ENCODE results near the gene FSTL4.
"Not testable (repeated sequence)": the region's sequence is repeated elsewhere in the genome, so short reads cannot be mapped to it uniquely, and the experiment has no call there.

FSTL4 gene

GRCh38 chr5:133564921-133565565 is 47.3 kb downstream of the FSTL4 start:
- no peak for TF ChIP-seq Cebpa-rat (IDR thresholded peaks at IDR 0.05)
- Histone ChIP-seq H3K27ac (no peak overlapping the region), H3K4me3 (no peak overlapping the region), H3K9ac (no peak overlapping the region), H3K9me3 (no peaks in the 10 kb centered on the region), H3K4me2 (no peak overlapping the region), H3K4me1 (no peaks in the 10 kb centered on the region), H3K36me3 (no peaks in the 10 kb centered on the region), H4K20me1 (0 out of 2 replicates have a peak, but pooled peaks cover 5% of the 10 kb centered on the region), H3K27me3 (no peaks in the 10 kb centered on the region)

GRCh38 chr5:133562554-133562953 is 49.8 kb downstream of the FSTL4 start:
- Histone ChIP-seq H3K4me3 (no peak overlapping the region), H3K27me3 (no peaks in the 10 kb centered on the region), H3K4me2 (no peak overlapping the region), H3K27ac (no peak overlapping the region), H3K9me3 (no peaks in the 10 kb centered on the region), H3K4me1 (no peaks in the 10 kb centered on the region), H4K20me1 (0 out of 2 replicates have a peak, but pooled peaks cover 5% of the 10 kb centered on the region), H3K36me3 (no peaks in the 10 kb centered on the region), H3K9ac (no peak overlapping the region)
- TF ChIP-seq Cebpa-rat (IDR thresholded peaks at IDR 0.05): no peak

DNA sequence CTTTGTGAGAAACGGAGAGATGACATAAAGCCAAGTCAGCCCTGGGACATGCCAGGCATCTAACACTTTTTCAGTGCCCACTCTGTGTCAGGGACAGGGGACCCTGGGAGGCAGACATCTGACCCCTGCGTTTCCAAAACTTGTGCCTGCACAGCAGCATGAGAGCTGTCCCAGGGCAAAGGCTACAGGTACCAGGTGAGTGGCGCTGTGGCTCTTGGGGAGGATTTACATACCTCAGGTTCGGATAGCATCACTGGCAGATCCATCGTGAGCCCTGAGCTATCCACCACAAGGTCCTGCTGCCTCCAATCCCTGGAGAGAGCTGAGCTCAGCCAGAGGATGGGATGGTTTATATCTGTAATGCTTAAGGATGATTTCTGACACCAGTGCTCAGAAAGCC is 52.4 kb downstream of the FSTL4 start:
- H3K27ac ChIP-seq: no peak overlapping the region
- H4K20me1 ChIP-seq: 0 out of 2 replicates have a peak, but pooled peaks cover 2% of the 10 kb centered on the region
- no peak overlapping the region for H3K4me3 ChIP-seq
- H3K36me3 ChIP-seq: no peaks in the 10 kb centered on the region
- no peak overlapping the region for H3K9ac ChIP-seq
- TF ChIP-seq Cebpa-rat (IDR thresholded peaks at IDR 0.05): no peak
- H3K27me3 ChIP-seq: no peaks in the 10 kb centered on the region
- no peaks in the 10 kb centered on the region for H3K9me3 ChIP-seq
- H3K4me1 ChIP-seq: no peaks in the 10 kb centered on the region
- H3K4me2 ChIP-seq: no peak overlapping the region

- H3K9ac ChIP-seq: no peak overlapping the region
- H3K36me3 ChIP-seq: no peaks in the 10 kb centered on the region
- H3K27ac ChIP-seq: no peak overlapping the region
- H3K4me3 ChIP-seq: no peak overlapping the region
- no peak overlapping the region for H3K4me2 ChIP-seq
- H3K9me3 ChIP-seq: no peaks in the 10 kb centered on the region
- no peaks in the 10 kb centered on the region for H3K27me3 ChIP-seq
- no peaks in the 10 kb centered on the region for H4K20me1 ChIP-seq
- no peaks in the 10 kb centered on the region for H3K4me1 ChIP-seq
- TF ChIP-seq Cebpa-rat (IDR thresholded peaks at IDR 0.05): no peak
Observed at GRCh38 chr5:133556551-133556950, 55.8 kb downstream of the FSTL4 start.

DNA sequence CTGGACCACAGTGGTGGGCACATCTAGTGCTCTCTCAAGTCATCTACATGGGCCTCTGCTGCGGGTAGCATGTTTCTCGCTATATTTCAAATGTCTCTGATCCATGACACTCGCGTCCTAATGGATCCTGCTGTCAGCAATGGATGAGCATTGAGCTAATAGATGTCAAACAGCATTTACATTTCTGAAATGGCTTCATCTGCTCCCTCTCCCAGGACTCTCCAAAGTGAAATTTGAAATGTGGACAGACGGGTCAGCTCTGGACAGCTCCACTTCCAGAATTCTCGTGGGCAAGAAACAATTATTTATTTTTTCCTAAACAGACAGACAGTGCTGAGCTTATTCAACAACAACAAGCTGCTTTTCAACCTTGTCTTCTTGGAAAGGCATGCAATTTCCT is 58.1 kb downstream of the FSTL4 start:
- Histone ChIP-seq H3K27me3 (no peaks in the 10 kb centered on the region), H4K20me1 (no peaks in the 10 kb centered on the region)
- TF ChIP-seq Cebpa-rat (IDR thresholded peaks at IDR 0.05): no peak

GRCh38 chr5:133552925-133553525 is 59.3 kb downstream of the FSTL4 start:
- H3K9me3 ChIP-seq: no peaks in the 10 kb centered on the region
- no peaks in the 10 kb centered on the region for H3K27me3 ChIP-seq
- H3K4me1 ChIP-seq: no peaks in the 10 kb centered on the region
- H3K27ac ChIP-seq: no peak overlapping the region
- no peak overlapping the region for H3K4me2 ChIP-seq
- H3K9ac ChIP-seq: no peak overlapping the region
- TF ChIP-seq Cebpa-rat (IDR thresholded peaks at IDR 0.05): no peak
- H3K4me3 ChIP-seq: no peak overlapping the region
- no peaks in the 10 kb centered on the region for H4K20me1 ChIP-seq
- no peaks in the 10 kb centered on the region for H3K36me3 ChIP-seq

More for the DNA sequence above, 58.1 kb downstream of the FSTL4 start:
- H3K36me3 ChIP-seq: no peaks in the 10 kb centered on the region
- H3K9me3 ChIP-seq: no peaks in the 10 kb centered on the region
- H3K4me1 ChIP-seq: no peaks in the 10 kb centered on the region
- H3K27ac ChIP-seq: no peak overlapping the region
- H3K9ac ChIP-seq: no peak overlapping the region
- no peak overlapping the region for H3K4me3 ChIP-seq
- H3K4me2 ChIP-seq: no peak overlapping the region

GRCh38 chr5:133546500-133546899 is 65.8 kb downstream of the FSTL4 start:
- Histone ChIP-seq H3K27ac (no peak overlapping the region), H3K27me3 (no peaks in the 10 kb centered on the region), H3K9me3 (no peaks in the 10 kb centered on the region), H4K20me1 (no peaks in the 10 kb centered on the region), H3K4me2 (no peak overlapping the region), H3K4me1 (no peaks in the 10 kb centered on the region), H3K9ac (no peak overlapping the region), H3K36me3 (no peaks in the 10 kb centered on the region), H3K4me3 (no peak overlapping the region)
- TF ChIP-seq Cebpa-rat (IDR thresholded peaks at IDR 0.05): no peak

- H3K27ac ChIP-seq: no peak overlapping the region
- H3K4me3 ChIP-seq: no peak overlapping the region
- no peaks in the 10 kb centered on the region for H4K20me1 ChIP-seq
- no peaks in the 10 kb centered on the region for H3K9me3 ChIP-seq
- no peaks in the 10 kb centered on the region for H3K27me3 ChIP-seq
- no peaks in the 10 kb centered on the region for H3K4me1 ChIP-seq
- no peak overlapping the region for H3K4me2 ChIP-seq
- H3K9ac ChIP-seq: no peak overlapping the region
- no peaks in the 10 kb centered on the region for H3K36me3 ChIP-seq
- TF ChIP-seq Cebpa-rat (IDR thresholded peaks at IDR 0.05): no peak
Observed at GRCh38 chr5:133544346-133544745, 68.0 kb downstream of the FSTL4 start.

- Histone ChIP-seq H3K9me3 (no peaks in the 10 kb centered on the region), H3K27ac (no peak overlapping the region), H3K9ac (no peak overlapping the region), H3K36me3 (no peaks in the 10 kb centered on the region), H4K20me1 (no peaks in the 10 kb centered on the region), H3K4me1 (no peaks in the 10 kb centered on the region), H3K4me3 (no peak overlapping the region), H3K4me2 (no peak overlapping the region), H3K27me3 (no peaks in the 10 kb centered on the region)
- TF ChIP-seq Cebpa-rat (IDR thresholded peaks at IDR 0.05): no peak
Observed at GRCh38 chr5:133539818-133540217, 72.5 kb downstream of the FSTL4 start.

DNA sequence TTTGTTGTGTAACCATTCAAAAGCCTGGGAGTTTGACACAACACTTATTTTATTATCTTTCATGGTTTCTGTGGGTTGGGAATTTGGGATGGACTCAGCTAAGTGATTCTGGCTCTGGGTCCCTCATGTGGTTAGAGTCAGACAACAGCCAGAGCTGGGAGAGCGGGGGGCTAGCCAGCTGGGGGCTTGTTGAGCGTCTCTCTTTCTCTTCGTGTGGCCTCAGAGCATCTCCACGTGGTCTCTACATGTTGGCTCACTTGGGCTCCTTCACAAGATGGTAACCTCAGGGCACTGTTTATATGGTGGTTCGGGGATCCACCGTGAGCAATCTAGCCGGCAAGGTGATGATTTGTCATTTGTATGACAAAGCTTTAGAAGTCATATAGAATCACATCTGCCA is 73.6 kb downstream of the FSTL4 start:
- Histone ChIP-seq H4K20me1 (no peaks in the 10 kb centered on the region), H3K27ac (no peak overlapping the region), H3K4me3 (no peak overlapping the region), H3K27me3 (no peaks in the 10 kb centered on the region), H3K9ac (no peak overlapping the region), H3K36me3 (no peaks in the 10 kb centered on the region), H3K4me1 (no peaks in the 10 kb centered on the region), H3K4me2 (no peak overlapping the region), H3K9me3 (no peaks in the 10 kb centered on the region)
- no peak for TF ChIP-seq Cebpa-rat (IDR thresholded peaks at IDR 0.05)

DNA sequence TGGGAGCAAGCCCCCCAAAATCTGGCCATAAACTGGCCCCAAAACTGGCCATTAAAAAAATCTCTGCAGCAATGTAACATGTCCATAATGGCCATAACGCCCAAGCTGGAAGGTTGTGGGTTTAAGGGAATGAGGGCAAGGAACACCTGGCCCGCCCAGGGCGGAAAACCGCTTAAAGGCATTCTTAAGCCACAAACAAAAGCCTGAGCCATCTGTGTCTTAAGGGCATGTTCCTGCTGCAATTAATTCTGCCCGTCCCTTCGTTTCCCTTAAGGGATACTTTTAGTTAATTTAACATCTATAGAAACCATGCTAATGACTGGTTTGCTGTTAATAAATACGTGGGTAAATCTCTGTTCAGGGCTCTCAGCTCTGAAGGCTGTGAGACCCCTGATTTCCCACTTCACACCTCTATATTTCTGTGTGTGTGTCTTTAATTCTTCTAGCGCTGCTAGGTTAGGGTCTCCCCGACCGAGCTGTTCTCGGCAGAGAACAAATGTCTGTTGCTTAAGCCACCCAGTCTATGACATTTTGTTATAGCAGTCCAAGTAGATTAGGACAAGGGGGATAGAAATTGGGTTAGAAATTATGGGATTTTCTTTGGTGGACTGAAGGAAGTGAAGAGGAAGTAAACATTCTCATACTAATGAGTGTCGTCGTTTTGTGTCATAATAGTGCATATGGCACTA is 77.0 kb downstream of the FSTL4 start:
- not testable (repeated sequence) for H3K27ac ChIP-seq, H3K4me2 ChIP-seq, H3K4me3 ChIP-seq, H3K27me3 ChIP-seq, H4K20me1 ChIP-seq, H3K4me1 ChIP-seq, H3K9ac ChIP-seq, H3K36me3 ChIP-seq, H3K9me3 ChIP-seq
